Kidney (tissue), 14 donors: Measurements from ENCODE around the gene CHFR. TPM values are rescaled to one million over a fixed set of nuclear protein-coding genes. Genes with fewer than 3 reads are reported as not detected.

Experiments used
- DNase-seq, 5 donors: peaks; one replicate each; pipeline ENCODE4 v3.0.0-alpha.2; 2013 to 2020
- FAIRE-seq: peaks from 2 replicates; lab custom pipeline; 2012; peaks lifted over from hg19 to GRCh38; lab: Jason Lieb, UNC
- H3K27ac ChIP-seq, 2 donors: one replicate each; pipeline ENCODE4 v1.7.0; 2013; ENCODE audit warnings: low read depth in 2 of 2, low read length in 2 of 2, inconsistent platforms in 1 of 2
- H3K27me3 ChIP-seq: one replicate; pipeline ENCODE4 v1.7.1; 2013; ENCODE audit warnings: low read length, inconsistent platforms; ENCODE audit not compliant: control insufficient read depth, insufficient read depth
- H3K36me3 ChIP-seq, 3 donors: one replicate each; pipeline versions ENCODE4 v1.7.0 to v1.7.1; 2013; ENCODE audit warnings: low read length in 3 of 3, control low read depth in 1 of 3, inconsistent platforms in 1 of 3; ENCODE audit not compliant: insufficient read depth in 3 of 3, control insufficient read depth in 2 of 3
- H3K4me1 ChIP-seq, 3 donors: one replicate each; pipeline versions ENCODE4 v1.7.0 to v1.7.1; 2013; ENCODE audit warnings: low read length in 3 of 3, inconsistent platforms in 1 of 3, low read depth in 1 of 3; ENCODE audit not compliant: control insufficient read depth in 2 of 3, insufficient read depth in 2 of 3
- H3K4me3 ChIP-seq, 3 donors: one replicate each; pipeline versions ENCODE4 v1.7.0 to v1.8.1; 2013; ENCODE audit warnings: low read length in 3 of 3, control low read depth in 1 of 3, inconsistent platforms in 1 of 3
- H3K9ac ChIP-seq, 3 donors: one replicate each; pipeline versions ENCODE4 v1.7.0 to v1.7.1; 2013; ENCODE audit warnings: low read length in 3 of 3, control low read depth in 1 of 3, inconsistent platforms in 1 of 3
- H3K9me3 ChIP-seq, 3 donors: one replicate each; pipeline versions ENCODE4 v1.7.0 to v1.7.1; 2013; ENCODE audit warnings: low read length in 3 of 3, control low read depth in 1 of 3, inconsistent platforms in 1 of 3; ENCODE audit not compliant: control insufficient read depth in 2 of 3, insufficient read depth in 1 of 3
- intact Hi-C: fragments of 100-400 bp; cut with DNase I; formaldehyde crosslinking; loops from one replicate; pipeline ENCODE4 v1.11.1; 2022
- polyA plus RNA-seq: library from polyadenylated mRNA; stranded (reverse); fragments of 350-450 nt; fragmentation: Illumina TruSeq; extraction: RNeasy Lipid Tissue Mini Kit (QIAGEN cat#74804); gene quantifications from one replicate; pipeline ENCODE4 v1.2.3, GENCODE V29; 2014; ENCODE audit warnings: low read depth, low replicate concordance; ENCODE audit not compliant: insufficient read depth
- total RNA-seq: library from RNA; stranded (reverse); fragmentation: NEBNext Ultra II Directional; extraction: Animal tissue kit (Norgen Biotek cat#: 25700); gene quantifications from one replicate; pipeline ENCODE4 v1.2.1, GENCODE V29; 2021
- TF ChIP-seq, protein P1 (sequence below): IDR thresholded peaks from 3 replicates; pipeline ENCODE4 v1.5.1; 2012; ENCODE audit warnings: mild to moderate bottlenecking, moderate library complexity, borderline replicate concordance; ENCODE audit not compliant: insufficient read depth; ENCODE audit errors: extremely low read depth
- donor health status: control.
- donor health status: control.
- donor health status: control.
- donor health status: control.
- donor health status: control.
- donor health status: DM: yes; HTN: yes; CAD: no.
- donor health status: Normal renal cell carcinoma (clear cell type).

Gene CHFR
- total and polyA plus RNA-seq, 2 donors from 2014 or later: 8.3 to 37.3 TPM

DNA sequence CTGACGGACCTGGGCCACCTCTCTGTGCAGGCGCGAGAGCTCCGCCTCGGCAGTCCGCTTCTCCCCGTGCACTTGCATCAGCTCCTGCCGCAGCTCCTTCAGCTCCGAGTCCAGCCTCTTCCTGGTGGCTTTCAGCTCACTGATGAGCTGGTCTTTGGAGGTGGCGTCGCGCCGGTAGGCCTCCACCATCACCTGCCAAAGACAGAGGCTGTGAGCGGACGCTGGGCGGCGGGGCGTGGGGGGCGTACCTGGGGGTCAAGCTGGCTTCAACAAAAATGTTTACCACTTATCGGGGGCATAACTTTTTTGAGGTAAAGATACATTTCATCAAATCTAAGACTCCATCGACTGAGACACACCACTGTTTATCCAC, 98.3 kb downstream of the CHFR start:
- Histone ChIP-seq H3K36me3 (peaks cover 5 to 38% (median 23%) of the 10 kb centered on the region in 3 donors), H3K27me3 (no peaks in the 10 kb centered on the region), H3K4me1 (no peaks in the 10 kb centered on the region), H3K27ac (no peak overlapping the region), H3K9me3 (no peaks in the 10 kb centered on the region), H3K4me3 (no peak overlapping the region), H3K9ac (no peak overlapping the region)
- FAIRE-seq (no peak), DNase-seq (no peak)
- intact Hi-C loops: no loop called here
- TF ChIP-seq, protein P1, sequence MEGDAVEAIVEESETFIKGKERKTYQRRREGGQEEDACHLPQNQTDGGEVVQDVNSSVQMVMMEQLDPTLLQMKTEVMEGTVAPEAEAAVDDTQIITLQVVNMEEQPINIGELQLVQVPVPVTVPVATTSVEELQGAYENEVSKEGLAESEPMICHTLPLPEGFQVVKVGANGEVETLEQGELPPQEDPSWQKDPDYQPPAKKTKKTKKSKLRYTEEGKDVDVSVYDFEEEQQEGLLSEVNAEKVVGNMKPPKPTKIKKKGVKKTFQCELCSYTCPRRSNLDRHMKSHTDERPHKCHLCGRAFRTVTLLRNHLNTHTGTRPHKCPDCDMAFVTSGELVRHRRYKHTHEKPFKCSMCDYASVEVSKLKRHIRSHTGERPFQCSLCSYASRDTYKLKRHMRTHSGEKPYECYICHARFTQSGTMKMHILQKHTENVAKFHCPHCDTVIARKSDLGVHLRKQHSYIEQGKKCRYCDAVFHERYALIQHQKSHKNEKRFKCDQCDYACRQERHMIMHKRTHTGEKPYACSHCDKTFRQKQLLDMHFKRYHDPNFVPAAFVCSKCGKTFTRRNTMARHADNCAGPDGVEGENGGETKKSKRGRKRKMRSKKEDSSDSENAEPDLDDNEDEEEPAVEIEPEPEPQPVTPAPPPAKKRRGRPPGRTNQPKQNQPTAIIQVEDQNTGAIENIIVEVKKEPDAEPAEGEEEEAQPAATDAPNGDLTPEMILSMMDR: no peak

DNA sequence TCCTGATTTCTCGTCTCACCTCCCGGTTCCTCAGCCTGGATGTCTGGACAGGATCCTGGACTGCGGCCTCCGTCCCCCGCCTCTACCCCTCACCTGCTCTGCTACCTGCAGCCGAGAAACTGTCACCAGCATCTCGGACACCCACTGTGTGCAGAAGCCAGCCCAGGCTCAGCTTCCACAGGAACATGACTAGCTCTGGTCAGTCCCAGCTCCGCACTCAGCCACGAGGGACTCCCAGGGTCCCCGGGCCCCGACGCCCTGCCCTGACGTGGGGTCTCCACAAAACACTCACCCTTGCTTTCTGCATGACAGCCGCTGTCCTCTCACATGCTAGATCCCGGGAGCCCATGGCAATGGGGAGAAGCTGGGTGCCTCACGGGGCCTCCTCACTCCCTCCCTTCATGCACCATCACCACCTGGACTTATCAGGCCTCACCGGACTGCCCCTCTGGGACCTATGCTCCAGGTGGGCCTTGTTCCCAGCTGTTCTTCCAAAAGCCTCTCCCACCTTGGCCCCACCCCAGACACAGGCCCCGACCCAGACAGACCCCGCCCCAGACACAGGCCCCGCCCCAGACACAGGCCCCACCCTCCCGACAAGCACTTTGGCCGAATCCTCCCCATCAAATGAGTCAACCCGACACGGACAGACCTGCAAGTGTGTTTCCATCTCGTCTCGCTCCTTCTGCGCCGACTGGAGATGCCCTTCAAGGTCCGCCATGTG, 98.9 kb downstream of the CHFR start:
- Histone ChIP-seq H3K4me1 (no peaks in the 10 kb centered on the region), H3K4me3 (no peak overlapping the region), H3K9ac (no peak overlapping the region), H3K9me3 (no peaks in the 10 kb centered on the region), H3K36me3 (peaks cover 5 to 38% (median 23%) of the 10 kb centered on the region in 3 donors), H3K27me3 (no peaks in the 10 kb centered on the region), H3K27ac (no peak overlapping the region)
- TF ChIP-seq, protein P1: no peak
- FAIRE-seq: no peak
- intact Hi-C loops: no loop called here
- DNase-seq: no peak

DNA sequence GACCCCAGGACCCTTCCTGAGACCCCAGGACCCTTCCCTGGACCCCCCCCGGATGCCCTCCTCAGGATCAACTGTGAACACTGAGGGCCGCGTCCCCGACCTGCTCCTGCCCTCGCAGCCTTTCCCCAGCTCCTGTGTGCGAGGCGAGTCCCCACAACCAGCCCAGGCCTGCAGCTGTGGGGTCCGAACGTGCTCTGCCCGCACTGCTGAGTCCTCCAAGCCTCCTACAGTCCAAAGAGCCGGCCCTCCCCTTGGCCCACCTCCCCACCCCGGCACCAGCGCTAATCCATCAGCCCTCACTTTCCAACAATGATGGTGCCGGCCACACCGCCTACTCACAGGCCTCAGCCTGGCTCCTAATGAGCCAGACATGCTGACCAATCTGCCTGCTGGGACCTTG, 99.5 kb downstream of the CHFR start:
- Histone ChIP-seq H3K27ac (no peak overlapping the region), H3K9me3 (no peaks in the 10 kb centered on the region), H3K9ac (no peak overlapping the region), H3K4me1 (no peaks in the 10 kb centered on the region), H3K4me3 (no peak overlapping the region), H3K27me3 (no peaks in the 10 kb centered on the region), H3K36me3 (peaks cover 5 to 38% (median 23%) of the 10 kb centered on the region in 3 donors)
- TF ChIP-seq, protein P1: no peak
- intact Hi-C loops: no loop called here
- FAIRE-seq (no peak), DNase-seq (no peak)
